Hypothalamus (tissue), 51 donors: Measurements from ENCODE around the gene KRTAP1-5.
"Not testable (repeated sequence)": the region's sequence is repeated elsewhere in the genome, so short reads cannot be mapped to it uniquely, and the experiment has no call there.

Source experiments
- DNase-seq, 51 donors: peaks; one replicate each; lab custom pipeline; 2025; lab: John Stamatoyannopoulos, UW

Gene KRTAP1-5

GRCh38 chr17:41009301-41009760, 17.7 kb downstream of the KRTAP1-5 start:
- no peak for DNase-seq

GRCh38 chr17:41008811-41009210, 18.2 kb downstream of the KRTAP1-5 start, which contains the start of gene KRTAP3-1:
Gene KRTAP3-1 (minus strand): TSS chr17:41009128. CDS start chr17:41009074, 54 bp downstream.
- no peak for DNase-seq

DNA sequence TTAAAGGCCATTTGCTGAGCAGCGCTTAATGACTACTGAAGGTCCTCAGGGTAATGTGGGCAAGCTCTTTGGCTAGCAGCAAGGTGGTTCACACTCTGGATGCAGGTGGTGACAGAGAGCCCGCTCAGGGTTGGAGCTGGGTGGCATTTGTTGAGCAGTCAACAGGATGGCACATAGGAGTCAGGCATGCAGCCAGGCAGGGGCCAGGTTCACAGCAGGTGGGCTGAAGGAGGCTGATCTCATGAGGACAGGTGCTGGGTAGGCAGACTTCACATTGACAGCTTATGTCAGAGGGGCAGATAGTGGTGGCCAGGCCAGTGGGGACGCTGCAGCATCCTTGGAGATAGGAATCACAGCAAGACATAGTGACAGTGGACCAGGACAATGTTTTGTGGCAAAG, 22.6 kb downstream of the KRTAP1-5 start:
- no peak for DNase-seq

DNA sequence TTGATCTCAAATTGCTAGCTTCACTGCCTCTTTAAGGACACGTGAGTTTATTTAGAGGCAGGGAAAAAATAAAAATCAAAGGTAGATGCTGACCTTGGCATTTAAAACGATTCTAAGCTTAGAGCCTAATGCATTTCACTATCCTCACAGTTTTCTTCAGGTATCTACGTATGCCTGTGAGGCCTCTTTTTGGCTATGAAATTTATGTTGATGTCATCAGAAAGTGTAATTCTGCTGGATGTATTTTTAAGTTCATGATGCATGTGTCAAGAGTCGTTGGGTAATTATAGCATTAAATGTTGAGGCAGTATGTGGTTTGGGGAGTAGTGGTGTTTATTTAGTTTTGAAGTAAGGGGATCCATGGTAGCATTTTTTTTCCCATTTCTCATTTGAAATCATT, 23.1 kb downstream of the KRTAP1-5 start:
- DNase-seq: no peak

DNA sequence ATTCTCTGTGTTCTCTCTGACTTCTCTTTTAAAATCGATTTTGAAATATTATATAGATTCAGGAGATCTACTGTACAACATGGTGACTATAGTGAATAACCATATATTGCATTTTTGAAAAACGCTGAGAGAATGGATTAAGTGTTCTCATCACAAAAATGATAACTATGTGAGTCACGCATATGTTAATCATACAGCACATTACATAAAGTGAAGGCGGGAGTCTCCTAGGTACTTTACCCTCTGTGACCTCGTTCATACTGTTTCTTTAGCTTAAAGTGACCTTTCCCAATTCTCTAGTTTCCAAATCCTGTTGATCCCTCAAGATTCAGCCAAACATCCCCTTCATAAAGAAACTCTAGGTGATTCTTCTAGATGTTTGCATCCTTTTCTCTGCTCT, 24.2 kb downstream of the KRTAP1-5 start:
- DNase-seq: no peak

GRCh38 chr17:41001795-41002194, 25.2 kb downstream of the KRTAP1-5 start:
- no peak for DNase-seq

DNA sequence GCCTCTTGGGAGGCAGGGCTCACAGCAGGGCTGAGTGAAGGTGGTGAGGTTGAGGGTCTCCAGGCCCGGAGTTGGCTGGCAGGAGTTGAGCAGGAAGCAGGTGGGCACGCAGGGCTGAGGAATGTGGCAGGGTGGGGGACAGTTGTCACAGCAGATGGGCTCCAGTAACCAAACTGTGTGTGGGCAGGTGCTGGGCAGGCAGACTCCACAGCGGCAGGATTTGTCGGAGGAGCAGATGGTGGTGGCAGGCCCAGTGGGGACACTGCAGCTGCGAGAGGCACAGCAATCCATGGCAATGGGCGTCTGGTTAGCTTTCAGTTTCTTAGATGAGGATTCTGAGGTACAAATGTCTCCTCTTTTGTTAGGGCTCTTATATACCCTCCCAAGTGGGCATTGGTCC, 27.4 kb downstream of the KRTAP1-5 start, which contains the start of gene KRTAP3-2:
Gene KRTAP3-2, minus strand, starts transcription at position 344 of the 400 bp plus-strand sequence. Its CDS starts 53 bp downstream, at position 291.
- not testable (repeated sequence) for DNase-seq

GRCh38 chr17:40997361-40997760, 29.6 kb downstream of the KRTAP1-5 start:
- DNase-seq: no peak

DNA sequence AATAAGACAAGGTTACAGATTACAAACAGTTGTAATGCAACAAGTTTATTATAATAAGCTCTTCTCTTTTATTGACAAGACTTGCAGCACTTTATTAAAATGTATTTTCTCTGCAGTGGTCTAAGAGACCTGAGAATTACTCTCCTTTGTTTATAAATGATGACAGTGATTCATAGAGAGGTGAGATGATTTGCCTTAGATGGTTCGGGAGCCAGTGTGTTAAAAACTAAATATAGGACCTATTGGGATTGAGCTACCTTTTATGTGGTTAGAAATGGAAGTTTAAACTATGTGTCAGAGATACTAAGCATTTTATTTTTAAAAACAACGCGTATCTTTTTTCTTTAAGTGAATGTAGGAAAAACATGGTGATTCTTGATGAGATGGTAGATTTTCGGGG, 30.2 kb downstream of the KRTAP1-5 start:
- no peak for DNase-seq

- no peak for DNase-seq
Measured at GRCh38 chr17:40995116-40995515, 31.9 kb downstream of the KRTAP1-5 start.

DNA sequence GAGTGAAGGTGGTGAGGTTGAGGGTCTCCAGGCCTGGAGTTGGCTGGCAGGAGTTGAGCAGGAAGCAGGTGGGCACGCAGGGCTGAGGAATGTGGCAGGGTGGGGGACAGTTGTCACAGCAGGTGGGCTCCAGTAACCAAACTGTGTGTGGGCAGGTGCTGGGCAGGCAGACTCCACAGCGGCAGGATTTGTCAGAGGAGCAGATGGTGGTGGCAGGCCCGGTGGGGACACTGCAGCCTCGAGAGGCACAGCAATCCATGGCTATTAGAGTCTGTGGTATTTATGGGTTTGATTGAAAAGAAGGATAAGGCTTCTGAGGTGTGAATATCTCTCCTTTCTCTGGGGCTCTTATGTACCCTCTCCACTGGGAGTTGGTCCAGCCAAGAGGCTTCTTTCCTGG, 33.2 kb downstream of the KRTAP1-5 start, which contains the start of gene KRTAP3-3:
Gene KRTAP3-3, minus strand, starts transcription at position 326 of the 400 bp plus-strand sequence. Its CDS starts 67 bp downstream, at position 259.
- DNase-seq: no peak

- DNase-seq: no peak
Measured at GRCh38 chr17:40993084-40993483, 33.9 kb downstream of the KRTAP1-5 start.

DNA sequence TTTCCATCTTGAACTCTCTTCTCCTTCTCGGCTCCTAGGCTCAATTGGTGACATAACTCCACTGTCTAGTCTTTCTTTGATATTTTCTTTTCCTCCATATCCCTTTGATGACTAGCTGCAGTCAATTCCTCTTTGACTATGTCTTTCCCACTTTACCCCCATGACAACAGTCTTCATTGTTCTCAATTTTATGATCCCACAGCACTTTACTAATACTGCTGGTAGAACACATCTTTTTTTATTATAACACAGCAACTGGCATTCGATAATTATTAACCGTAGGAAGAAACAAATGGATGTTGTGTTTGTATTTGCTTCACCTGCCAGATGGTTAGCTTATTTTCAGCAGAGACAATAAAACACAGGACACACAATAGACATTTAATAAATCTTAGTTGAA, 34.3 kb downstream of the KRTAP1-5 start:
- DNase-seq: no peak

- no peak for DNase-seq
Measured at GRCh38 chr17:40986920-40987319, 40.1 kb downstream of the KRTAP1-5 start.

- DNase-seq: no peak
Measured at GRCh38 chr17:40984226-40984625, 42.8 kb downstream of the KRTAP1-5 start, which contains the start of gene KRT40. Gene KRT40 (minus strand): TSS chr17:40984326. CDS start chr17:40984273, 53 bp downstream.

GRCh38 chr17:40981115-40981514, 45.9 kb downstream of the KRTAP1-5 start:
- DNase-seq: no peak

DNA sequence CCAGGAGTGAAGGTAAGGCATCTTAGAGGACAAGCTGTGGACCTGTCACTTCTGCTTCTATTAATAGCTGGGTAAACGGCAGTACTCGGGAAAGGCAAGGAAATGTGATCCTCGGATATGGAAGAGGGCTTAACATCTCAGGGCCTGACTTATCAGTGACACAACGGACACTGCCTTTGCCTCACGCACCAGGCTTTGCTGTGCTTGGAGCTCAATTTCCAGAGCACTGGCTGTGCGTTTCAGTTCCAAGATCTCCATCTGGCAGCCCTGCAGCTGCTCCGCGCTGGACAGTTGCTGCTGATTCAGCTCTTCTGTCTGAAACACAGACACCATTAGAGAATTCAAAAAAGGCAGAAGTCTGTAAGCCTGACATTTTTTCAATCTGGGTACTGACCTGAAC, 46.4 kb downstream of the KRTAP1-5 start:
- peak in 23 of 51 donors; percentile 1 to 48 (median 18) for DNase-seq

GRCh38 chr17:40980117-40980516, 46.9 kb downstream of the KRTAP1-5 start:
- no peak for DNase-seq

DNA sequence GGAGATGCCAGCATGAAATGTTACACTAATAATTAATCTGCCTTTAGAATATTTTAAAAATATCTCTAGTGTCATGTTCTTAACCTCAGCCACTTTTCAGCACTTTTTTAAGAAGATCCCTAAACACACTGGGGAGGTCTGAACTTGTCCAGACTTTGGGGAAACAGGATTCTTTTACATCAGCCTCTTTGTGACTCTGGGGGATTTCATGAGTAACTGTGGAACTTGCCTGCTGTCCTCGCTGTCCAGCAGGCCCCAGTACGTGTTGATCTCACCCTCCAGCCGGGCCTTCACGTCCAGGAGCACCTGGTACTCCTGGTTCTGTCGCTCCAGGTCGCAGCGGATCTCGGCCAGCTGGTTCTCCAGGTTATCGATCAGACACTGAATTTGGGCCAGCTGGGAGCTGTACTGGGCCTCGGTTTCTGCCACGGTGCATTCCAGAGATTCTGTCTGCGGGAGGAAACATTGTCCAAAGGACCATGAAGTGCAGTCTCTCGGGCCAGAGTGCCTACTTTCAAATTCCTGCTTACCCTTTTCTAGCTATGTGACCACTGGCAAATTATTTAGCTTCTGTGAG, 48.3 kb downstream of the KRTAP1-5 start:
- no peak for DNase-seq
